Stimulated activated CD8-positive, alpha-beta memory T cell treated with anti-CD3 and anti-CD28 coated beads, Interleukin-7, amount 100 ng/mL, for 4 hours (primary cell): ENCODE data around the gene ADAMTS20.
"Not testable (repeated sequence)": the region's sequence is repeated elsewhere in the genome, so short reads cannot be mapped to it uniquely, and the experiment has no call there.

ENCODE experiments used
- DNase-seq, 2 donors: peaks; one replicate each; pipeline ENCODE4 v3.0.0-alpha.2; 2020; ENCODE audit warnings: low read depth in 2 of 2

Gene ADAMTS20

DNA sequence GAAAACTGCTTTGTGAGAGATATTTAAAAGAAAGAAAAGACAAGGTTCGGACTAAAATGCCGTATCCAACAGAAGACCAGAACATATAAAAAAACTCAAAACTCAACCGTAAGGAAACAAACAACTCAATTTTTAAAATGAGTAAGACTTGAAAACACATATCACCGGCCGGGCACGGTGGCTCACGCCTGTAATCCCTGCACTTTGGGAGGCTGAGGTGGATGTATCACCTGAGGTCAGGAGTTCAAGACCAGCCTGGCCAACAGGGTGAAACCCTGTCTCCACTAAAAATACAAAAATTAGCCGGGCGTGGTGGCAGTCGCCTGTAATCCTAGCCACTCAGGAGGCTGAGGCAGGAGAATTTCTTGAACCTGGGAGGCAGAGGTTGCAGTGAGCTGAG is 192.0 kb downstream of the ADAMTS20 start:
- not testable (repeated sequence) for DNase-seq

DNA sequence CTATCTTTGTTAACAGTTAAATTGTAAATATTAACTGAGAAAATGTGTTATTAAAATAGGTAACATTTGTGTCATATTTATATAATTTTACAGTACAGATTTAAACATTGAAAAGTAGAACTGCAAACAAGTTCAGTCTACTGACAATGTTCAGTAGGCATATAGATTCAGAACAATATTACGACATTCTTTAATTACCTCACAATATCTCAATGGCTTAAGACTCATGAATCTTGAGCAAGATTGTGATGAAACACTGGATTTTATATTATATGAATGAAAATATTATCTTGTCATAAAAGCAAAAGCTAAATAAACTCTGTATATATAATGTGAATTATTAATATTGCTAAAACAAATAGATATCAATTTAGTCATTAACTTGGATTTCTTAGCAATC is 194.9 kb downstream of the ADAMTS20 start:
- DNase-seq, result no peak

DNA sequence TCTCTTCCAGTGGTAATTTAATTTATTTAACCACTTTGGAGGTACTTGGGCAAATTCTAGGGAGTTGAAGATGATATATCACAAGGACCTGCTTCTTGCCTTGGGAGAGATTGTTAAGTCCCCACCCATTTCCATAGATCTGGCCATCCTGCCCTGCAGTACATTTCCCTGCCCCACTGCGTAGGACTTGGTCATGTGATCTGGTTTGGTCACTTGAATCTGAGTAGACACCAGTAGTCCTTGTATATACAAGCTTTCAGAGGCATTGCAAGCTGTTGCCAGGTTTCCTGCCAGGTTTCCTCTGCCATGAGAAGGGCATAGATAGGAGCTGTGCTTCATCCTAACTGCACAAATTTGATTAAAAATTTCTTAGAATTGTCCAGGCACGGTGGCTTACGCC is 200.0 kb downstream of the ADAMTS20 start:
- no peak for DNase-seq

DNA sequence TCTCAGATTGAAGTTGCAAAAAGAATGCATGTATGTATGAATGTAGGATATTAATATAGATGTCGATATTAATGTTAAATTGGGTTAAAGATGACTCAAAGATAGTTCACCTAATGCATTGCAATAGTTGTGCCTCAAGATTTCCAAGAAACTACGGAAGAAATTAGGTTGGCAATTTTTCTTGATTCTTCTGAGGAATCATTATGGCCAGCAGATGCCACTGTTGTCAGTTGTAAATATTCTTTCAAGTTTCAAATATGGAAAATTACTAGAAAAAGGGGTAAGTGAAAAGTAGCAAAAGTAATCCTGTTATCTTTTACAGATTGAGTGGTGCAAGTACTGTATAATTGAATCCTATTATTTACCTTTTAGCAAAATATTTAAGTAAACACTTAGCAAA is 202.1 kb downstream of the ADAMTS20 start:
- DNase-seq, result no peak

DNA sequence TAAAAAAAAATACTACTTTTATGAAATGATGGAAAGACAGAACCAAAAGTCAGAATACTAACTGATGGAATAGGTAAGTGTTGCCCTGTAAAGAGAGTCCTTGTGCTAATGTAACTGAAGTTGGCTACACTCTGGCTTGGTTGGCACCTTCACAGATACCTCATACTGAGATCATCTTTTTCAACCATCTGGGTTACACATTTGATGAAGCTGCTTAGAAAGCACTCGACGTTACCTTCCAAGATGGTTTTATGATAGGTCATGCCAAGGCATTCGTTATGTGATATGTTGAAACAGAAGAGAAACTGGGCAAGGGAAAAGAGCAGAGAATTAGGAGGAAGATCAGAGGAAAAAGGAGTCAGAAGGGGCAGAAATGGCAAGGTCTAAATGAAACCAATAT is 203.8 kb downstream of the ADAMTS20 start:
- DNase-seq, result no peak

DNA sequence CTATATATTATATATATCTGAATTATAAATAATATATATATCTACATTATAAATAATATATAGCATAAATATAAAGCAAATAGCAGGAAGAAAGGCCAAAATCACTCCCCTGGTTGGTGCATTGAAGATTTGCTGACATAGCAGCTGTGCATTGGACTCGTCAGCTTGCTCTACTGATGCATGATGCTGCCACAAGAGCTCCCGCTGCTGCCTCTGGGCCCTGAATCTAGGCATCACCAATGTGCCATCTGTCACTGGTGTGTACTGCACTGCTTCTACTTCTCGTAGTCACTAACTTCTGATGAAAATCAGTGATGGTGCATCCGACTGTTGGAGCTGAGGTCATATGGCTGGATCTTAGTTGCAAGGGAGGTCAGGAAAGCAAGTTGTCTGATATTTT is 205.0 kb downstream of the ADAMTS20 start:
- no peak for DNase-seq

DNA sequence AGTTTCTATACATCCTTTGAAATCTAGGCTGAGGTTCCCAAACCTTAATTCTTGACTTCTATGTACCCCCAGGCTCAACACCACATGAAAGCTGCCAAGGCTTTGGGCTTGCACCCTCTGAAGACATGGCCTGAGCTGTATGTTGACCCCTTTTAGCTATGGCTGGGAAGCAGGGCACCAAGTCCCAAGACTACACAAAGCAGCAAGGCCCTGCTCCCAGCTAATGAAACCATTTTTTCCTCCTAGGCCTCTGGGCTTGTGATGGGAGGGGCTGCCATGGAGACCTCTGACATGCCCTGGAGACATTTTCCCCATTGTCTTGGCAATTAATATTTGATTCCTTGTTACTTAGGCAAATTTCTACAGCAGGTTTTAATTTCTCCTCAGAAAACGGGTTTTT is 207.0 kb downstream of the ADAMTS20 start:
- DNase-seq, result no peak

DNA sequence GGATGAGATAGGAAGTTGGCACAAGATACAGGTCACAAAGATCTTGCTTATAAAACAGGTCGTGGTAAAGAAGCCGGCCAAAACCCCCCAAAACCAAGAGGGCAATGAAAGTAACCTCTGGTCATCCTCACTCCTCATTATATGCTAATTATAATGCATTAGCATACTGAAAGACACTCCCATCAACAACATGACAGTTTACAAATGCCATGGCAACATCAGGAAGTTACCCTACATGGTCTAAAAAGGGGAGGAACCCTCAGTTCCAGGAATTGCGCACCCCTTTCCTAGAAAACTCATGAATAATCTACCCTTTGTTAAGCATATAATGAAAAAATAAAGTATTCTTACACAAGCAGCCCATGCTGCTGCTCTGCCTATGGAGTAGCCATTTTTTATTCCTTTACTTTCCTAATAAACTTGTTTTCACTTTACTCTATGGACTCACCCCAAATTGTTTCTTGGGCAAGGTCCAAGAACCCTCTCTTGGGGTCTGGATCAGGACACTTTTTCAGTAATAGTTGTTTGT is 210.2 kb downstream of the ADAMTS20 start:
- not testable (repeated sequence) for DNase-seq

DNA sequence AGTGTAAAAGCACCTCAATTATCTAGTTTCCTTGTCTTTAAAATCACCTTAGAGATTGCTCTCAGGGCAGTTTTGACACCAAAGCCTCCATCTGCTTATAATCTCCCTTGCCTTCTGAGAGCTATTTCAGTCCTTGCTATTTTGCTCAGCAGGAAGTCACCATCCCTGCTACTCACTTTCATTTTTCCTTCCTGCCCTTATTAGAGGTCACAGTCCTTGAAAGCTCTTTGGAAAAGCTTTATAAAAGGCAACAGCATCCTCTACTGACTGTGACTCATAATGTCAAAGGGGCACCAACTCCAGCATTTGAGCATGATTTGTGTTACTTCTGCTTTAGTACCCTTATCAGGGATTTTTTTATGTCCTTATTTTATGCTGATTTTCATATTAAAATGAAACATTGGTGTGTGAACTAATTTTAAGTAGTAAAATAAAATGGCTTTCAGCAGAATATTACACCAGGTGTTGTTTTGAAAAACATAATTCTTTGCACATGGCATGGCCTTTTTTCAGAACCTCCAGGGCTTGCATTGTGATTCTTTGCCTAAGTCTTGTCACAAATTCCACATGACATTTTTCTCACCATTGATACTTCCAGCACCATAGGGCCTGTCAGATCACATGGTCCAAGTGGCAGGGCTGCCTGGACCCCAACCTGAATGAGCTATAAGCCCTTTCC is 213.0 kb downstream of the ADAMTS20 start:
- no peak for DNase-seq

DNA sequence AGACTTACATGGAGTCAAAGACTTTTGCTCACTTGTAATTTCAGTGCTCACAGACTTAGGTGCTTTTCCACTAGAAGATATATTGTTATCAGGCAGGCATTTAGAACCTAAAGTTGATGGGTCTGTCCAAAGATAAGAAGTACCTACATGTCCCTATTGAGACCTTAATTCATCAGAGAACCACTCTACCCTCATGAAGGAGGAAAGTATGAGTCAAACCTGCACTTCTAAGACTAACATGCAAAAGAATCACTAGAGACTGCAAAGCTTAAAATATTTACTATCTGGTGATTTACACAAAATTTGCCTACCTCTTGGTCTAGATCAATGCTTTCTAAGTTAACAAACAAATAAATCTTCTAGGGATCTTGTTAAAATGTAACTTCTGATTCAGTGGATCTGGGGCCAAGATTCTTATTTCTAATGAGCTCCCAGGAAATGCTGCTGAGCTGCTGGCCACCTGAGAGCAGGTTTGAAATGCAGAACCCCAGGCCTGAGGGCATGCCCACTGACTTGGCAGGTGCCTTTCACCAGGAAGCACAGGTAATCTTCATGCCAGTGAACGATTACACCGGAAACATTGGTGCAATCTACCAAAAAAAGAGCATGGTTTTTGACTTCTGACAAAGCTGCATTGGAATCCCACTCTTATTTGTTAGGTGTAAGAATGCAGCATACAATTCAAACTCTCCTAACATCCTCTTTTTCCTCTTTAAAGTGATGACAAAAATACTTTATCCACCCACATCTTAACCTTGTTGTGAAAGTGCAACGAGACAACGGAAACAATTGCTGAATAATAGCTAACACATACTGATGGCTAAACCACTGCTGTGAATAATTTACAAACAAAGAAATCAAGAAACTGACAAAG is 214.2 kb downstream of the ADAMTS20 start:
- no peak for DNase-seq

DNA sequence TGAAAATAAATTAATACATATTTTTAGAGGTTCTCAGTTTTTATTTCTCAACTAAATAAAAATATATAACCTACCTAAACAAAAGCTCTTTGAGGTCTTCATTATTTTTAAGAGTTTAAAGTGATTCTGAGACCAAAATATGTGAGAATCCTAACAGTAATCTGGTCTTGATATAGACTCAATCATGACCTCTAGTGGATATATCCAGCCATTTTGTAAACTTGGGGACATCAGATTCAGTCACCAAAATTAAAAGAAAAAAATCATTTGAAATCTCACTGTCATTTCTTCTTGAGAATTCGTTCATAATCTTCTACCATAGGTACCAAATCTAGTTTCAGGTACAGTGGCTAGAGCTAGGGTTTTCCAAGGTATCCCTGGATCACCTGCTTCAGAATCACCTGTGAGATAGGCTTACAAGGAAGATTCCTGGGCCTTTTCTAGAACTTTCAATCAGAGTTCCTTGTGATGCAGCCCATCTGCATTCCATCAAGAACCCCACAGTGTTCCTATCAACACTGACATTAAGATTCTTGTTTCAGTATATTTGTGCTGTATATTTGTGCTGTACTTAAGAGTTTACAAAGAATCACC is 214.9 kb downstream of the ADAMTS20 start:
- no peak for DNase-seq

DNA sequence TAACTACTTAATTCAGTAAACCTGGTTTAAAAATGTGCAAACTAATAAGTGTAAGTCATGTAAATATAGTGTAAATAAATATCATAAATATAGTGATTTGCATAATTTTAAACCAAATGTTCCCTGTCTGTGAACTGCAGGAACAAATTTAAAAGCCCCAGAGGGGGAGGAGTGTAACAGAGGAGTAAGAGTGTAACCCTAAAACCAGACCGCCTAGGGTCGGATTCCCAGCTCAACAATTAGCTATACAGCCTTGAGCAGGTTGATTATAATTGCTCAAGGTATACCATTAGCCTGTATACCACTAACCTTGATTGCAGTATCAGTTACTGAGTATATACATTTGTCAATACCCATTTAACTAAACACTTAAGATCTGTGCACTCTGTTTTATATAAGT is 218.4 kb downstream of the ADAMTS20 start:
- no peak for DNase-seq

DNA sequence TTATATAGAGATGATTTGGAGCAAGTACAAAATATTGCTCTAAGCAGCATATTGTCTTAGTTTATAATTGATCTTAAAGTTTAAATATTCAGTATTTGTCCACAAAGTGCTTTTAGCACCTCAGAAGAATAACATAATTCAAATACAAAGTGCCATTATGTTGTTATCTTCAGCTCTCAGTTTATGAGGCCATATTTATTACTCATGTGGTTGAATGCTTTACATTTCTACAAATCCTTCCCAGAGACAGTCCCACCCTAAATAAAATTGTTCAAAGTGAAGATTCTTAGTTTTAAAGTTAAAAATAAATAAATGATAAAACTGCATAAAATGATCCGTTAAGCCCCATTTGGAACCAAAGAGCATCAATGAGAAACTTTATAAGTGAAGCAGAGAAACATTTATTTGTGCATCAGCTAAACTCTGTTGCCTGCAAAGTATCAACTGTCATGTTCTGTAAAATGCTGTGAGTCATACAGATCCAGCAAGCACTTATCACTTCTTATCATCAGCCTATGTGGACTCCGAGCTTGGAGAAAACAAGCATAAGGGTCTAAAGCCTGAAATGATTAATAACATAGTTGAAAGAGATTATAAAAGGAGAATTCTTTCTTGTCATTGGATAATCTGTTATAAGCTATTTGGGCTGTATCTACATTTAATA is 218.9 kb downstream of the ADAMTS20 start:
- no peak for DNase-seq

DNA sequence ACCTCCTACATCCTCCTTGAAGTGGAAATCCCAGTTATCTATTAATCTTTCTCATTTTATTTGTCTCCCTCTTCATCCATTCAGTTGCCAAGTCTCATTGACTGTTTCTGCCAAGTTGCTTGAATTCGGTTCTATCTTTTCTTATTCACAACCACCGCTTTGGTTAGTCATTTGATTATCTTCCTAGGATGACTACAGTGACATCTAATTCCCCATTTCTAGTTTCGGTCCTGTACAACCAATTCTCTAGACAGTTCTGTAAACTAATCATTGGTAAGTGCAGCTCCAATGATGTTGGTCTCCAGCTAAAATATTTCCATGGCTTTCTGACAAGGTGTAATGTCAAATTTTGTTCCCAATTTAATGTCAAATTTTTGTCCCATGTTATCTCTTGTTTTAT is 220.1 kb downstream of the ADAMTS20 start:
- no peak for DNase-seq

DNA sequence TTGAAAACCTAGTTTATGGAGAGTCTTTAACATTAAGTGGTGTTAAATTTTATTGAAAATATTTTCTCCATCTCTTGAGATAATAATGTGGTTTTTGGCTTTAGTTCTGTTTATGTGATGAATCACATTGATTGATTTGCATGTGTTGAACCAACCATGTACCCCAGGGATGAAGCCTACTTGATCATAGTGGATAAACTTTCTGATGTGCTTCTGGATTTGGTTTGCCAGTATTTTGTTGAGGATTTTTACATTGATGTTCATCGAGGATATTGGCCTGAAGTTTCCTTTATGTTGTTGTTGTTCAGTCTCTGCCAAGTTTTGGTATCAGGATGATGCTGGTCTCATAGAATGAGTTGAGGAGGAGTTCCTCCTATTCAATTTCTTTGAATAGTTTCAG is 222.6 kb downstream of the ADAMTS20 start:
- DNase-seq, result no peak

DNA sequence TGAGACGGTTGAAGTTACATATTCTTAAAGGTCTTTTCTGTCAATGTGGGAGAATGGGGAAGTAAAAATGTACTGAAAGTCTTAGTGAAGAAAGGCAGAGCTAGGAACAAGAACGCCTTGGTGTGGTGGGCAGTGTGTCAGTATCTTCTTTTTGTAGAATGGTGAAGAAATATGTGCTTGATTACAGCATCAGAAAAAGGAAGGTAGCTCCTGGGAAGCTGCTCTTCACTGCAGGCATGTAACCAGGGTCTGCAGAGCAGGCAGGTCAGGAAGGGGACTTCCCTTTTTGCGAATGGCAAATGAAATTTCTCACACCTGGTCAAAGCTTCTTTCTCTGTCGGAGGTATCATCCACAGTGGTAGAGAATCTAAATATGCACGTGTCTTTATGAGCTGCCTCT is 226.2 kb downstream of the ADAMTS20 start:
- no peak for DNase-seq

DNA sequence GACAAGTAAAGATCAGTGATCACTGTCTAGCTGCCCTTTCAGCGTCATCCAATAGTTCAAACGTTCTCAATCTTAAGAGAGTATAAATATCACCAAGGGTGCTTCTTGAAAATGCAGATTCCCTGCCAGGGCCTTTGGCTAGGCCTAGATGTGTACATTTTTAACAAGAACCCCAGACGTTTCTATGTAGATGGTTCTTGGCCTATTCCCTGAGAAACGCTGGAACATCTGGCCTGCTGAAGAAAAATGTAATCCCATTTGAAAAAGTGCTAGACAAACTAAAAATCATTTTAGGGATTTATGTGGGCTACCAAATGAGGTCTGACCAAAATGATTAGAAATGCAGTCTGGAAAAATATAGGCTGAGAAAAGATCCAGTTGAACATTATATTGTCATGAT is 231.7 kb downstream of the ADAMTS20 start:
- DNase-seq, result no peak

DNA sequence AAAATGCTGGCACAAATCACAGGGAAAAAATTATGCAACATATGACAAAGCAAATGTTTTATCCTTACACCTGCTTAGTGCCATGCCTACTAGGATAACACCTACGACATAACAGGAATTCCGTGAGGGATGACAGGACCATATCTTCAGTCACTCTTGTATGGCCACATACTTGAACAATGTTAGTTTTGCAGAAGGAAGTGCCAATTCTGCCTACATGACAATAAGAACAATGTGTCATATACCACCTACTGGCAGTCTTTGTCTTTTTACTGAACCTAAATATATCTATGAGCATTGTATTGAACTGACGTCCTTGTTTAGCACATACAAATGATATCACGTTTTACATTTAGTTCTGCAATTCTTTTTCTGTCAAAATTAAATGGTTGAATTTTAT is 234.0 kb downstream of the ADAMTS20 start:
- DNase-seq, result no peak

DNA sequence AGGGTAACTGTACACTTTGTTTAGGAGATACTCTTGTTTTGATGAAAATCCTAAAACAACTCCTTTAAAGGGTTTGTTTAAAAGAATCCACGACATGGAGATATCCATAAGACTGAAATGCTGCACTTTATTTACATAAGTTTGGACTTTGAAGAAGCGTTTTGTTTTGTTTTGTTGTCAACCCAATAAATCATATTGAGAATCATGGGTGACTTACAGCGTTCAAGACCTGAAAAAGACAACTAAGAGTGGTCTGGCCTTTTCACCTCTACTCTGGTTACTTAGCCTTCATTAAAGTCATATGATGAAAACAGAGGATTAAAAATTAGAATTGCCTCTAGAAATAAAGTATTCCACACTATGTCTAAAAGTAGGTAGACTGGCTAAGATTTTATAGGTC is 234.8 kb downstream of the ADAMTS20 start:
- DNase-seq, result no peak

DNA sequence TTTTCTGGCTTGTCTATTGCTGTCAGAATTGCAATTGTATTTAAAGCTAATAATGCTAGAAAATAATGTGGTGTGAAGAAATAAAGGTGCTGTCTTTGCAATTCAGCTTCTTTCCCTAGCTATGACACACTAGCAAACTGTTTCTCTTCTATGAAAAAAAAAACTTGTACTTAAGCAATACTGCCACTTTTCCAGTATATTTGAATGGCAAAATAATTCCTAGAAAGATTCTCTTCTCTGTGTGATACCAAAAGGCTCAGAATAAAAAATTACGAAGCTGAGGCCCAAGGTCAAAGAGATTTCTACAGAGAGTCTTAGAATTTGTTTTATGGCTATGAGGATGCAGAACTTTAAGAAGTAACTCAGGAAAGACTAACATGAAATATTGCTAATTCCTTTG is 235.5 kb downstream of the ADAMTS20 start:
- DNase-seq, result no peak

DNA sequence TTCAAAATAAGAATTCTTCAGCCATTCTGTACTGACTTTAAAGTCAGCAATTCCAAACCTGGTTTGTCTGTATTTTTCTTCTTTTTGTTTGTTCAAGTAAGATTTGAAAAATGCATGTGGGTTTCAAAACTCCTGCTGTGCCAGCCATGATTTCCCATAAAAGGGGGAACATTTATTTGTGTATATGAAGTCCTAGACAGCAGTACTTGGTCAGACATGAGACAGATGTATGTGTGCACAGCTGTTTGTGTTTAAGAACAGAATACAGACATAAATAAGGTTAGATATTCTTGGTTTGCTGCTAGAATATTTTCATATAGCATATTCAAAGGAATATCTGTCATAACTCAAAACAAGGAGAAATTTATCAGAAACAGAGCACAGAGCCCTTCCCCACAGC is 236.0 kb downstream of the ADAMTS20 start:
- DNase-seq, result no peak

DNA sequence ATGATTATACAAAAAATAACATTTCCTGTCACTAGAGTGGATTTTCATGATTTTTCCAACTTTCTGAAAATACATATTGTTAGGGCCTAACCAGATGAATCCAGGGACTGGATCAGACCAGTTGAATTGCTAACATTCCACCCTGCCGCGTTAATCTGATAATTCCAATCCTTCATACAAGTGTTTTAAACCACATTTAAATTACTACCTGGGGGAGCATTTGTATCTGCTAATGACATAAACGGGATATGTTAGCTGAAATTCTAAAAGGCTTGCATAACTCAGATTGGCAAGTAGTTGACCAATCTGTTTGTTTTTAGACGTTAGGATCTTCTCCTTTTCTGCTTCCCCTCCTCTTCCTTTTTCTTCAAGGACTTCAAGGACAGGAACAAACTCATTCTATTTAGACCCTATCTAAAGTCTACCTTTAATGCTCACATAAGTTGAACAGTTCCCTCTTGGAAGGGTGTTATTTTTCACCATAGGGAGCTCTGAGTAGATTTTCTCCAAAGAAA is 239.0 kb downstream of the ADAMTS20 start:
- DNase-seq, result no peak
